Karpas-422 (cell line): ENCODE data around the gene RAB3GAP2. TPM values are rescaled to one million over a fixed set of nuclear protein-coding genes. Genes with fewer than 3 reads are reported as not detected.

Experiments
- DNase-seq: peaks from one replicate; pipeline ENCODE4 v3.0.0-alpha.2; 2015
- H2AFZ ChIP-seq: fragments of 200-600 bp; sonication (generic); 2 replicates; pipeline ENCODE4 v1.6.1; 2014; ENCODE audit warnings: antibody characterized with exemption, low read length, mixed read lengths
- H3K27ac ChIP-seq: fragments of 200-600 bp; sonication (generic); 2 replicates; pipeline ENCODE4 v1.5.1; 2014; ENCODE audit warnings: mild to moderate bottlenecking, low read length, moderate library complexity
- H3K27me3 ChIP-seq: fragments of 200-600 bp; sonication (generic); 2 replicates; pipeline ENCODE4 v1.6.1; 2014; ENCODE audit warnings: low read length, mixed read lengths
- H3K36me3 ChIP-seq: fragments of 200-600 bp; sonication (generic); 2 replicates; pipeline ENCODE4 v1.6.1; 2014; ENCODE audit warnings: low read length, mixed read lengths; ENCODE audit not compliant: insufficient read depth
- H3K4me1 ChIP-seq: fragments of 200-600 bp; sonication (generic); 2 replicates; pipeline ENCODE4 v1.6.1; 2014; ENCODE audit warnings: mild to moderate bottlenecking, low read length, mixed read lengths
- H3K4me2 ChIP-seq: fragments of 200-600 bp; sonication (generic); 2 replicates; pipeline ENCODE4 v1.6.1; 2014; ENCODE audit warnings: low read length, low read depth, mild to moderate bottlenecking; ENCODE audit not compliant: poor library complexity, severe bottlenecking
- H3K4me3 ChIP-seq: fragments of 200-600 bp; sonication (generic); 2 replicates; pipeline ENCODE4 v1.5.1; 2014; ENCODE audit warnings: mild to moderate bottlenecking, antibody characterized with exemption, low read length, mixed read lengths
- H3K79me2 ChIP-seq: fragments of 200-600 bp; sonication (generic); 2 replicates; pipeline ENCODE4 v1.6.1; 2014; ENCODE audit warnings: mild to moderate bottlenecking, low read length, mixed read lengths
- H3K9ac ChIP-seq: fragments of 200-600 bp; sonication (generic); 2 replicates; pipeline ENCODE4 v1.6.0; 2014; ENCODE audit warnings: low read length
- H3K9me2 ChIP-seq: fragments of 200-600 bp; sonication (generic), shearing (Covaris generic); replicated peaks from 2 replicates; pipeline ENCODE4 v1.6.0; 2014; ENCODE audit warnings: mild to moderate bottlenecking, low read length, moderate library complexity; ENCODE audit not compliant: insufficient read depth
- H3K9me3 ChIP-seq: fragments of 300-700, 200-600 bp; sonication (generic); 2 replicates; pipeline ENCODE4 v1.6.1; 2014; ENCODE audit warnings: low read length, mixed read lengths
- H4K20me1 ChIP-seq: fragments of 200-600 bp; sonication (generic); 2 replicates; pipeline ENCODE4 v1.6.1; 2014; ENCODE audit warnings: mild to moderate bottlenecking, antibody characterized with exemption, low read length, low read depth; ENCODE audit not compliant: insufficient read depth
- total RNA-seq: library from RNA; depleted of rRNA; stranded (reverse); fragments of >200 nt; shearing (Covaris generic); gene quantifications from 2 replicates; pipeline ENCODE4 v1.2.3, GENCODE V29; 2014; ENCODE audit warnings: low replicate concordance

Gene RAB3GAP2
- total RNA-seq, 1 experiment from 2014 or later, result 64.6 TPM

- Histone ChIP-seq H2AFZ (no peak overlapping the region), H3K36me3 (no peaks in the 10 kb centered on the region), H3K27ac (no peak overlapping the region), H3K9me2 (no peaks in the 10 kb centered on the region), H3K4me2 (no peak overlapping the region), H3K27me3 (no peaks in the 10 kb centered on the region), H3K4me3 (no peak overlapping the region), H4K20me1 (no peaks in the 10 kb centered on the region), H3K79me2 (no peaks in the 10 kb centered on the region), H3K9ac (no peak overlapping the region), H3K9me3 (no peaks in the 10 kb centered on the region), H3K4me1 (no peaks in the 10 kb centered on the region; the same call in 1 of the 2 replicates)
- DNase-seq, result no peak
Measured at GRCh38 chr1:220280249-220280648, 8.0 kb upstream of the RAB3GAP2 start.

DNA sequence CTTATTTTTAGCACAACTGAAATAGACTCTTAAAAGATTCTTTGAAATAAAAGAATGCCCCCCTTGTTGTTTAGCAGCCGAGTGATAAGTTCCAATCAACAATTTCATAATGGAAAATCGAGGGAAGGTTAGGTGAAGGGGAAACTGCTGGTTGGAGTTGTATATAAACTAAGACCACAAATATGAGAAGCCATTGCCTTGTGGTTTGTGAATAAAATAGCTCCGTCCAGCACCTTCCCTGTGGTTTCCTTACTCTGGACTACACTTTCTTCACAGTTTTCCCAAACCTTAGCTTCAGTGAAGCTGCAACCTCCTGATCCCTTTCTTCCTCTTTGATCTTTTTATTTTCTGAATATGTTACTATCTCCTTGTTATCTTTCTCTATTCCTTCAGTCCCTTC lies 6.7 kb upstream of the RAB3GAP2 start:
- H3K9me2 ChIP-seq, result no peaks in the 10 kb centered on the region
- no peak overlapping the region for H2AFZ ChIP-seq
- H3K4me3 ChIP-seq, result no peak overlapping the region
- no peak overlapping the region for H3K9ac ChIP-seq
- DNase-seq, result no peak
- no peaks in the 10 kb centered on the region; the same call in 1 of the 2 replicates for H3K4me1 ChIP-seq
- no peaks in the 10 kb centered on the region for H3K27me3 ChIP-seq
- H4K20me1 ChIP-seq, result no peaks in the 10 kb centered on the region
- no peak overlapping the region for H3K27ac ChIP-seq
- H3K9me3 ChIP-seq, result no peaks in the 10 kb centered on the region
- H3K36me3 ChIP-seq, result no peaks in the 10 kb centered on the region
- no peak overlapping the region for H3K4me2 ChIP-seq
- H3K79me2 ChIP-seq, result no peaks in the 10 kb centered on the region

- Histone ChIP-seq H4K20me1 (no peaks in the 10 kb centered on the region), H3K4me3 (no peak overlapping the region)
- no peak for DNase-seq
Measured at GRCh38 chr1:220275430-220275829, 3.2 kb upstream of the RAB3GAP2 start.

GRCh38 chr1:220274251-220274855 lies 2.1 kb upstream of the RAB3GAP2 start:
- Histone ChIP-seq H3K4me2 (no peak overlapping the region), H3K9ac (no peak overlapping the region), H2AFZ (0 out of 2 replicates have a peak overlapping the region, but pooled peaks have one; percentile 18), H3K9me2 (no peaks in the 10 kb centered on the region), H3K4me1 (peaks cover 28% of the 10 kb centered on the region), H3K27ac (no peak overlapping the region), H3K9me3 (no peaks in the 10 kb centered on the region), H3K79me2 (peaks cover 28% of the 10 kb centered on the region), H3K27me3 (no peaks in the 10 kb centered on the region), H3K36me3 (peaks cover 17% of the 10 kb centered on the region), H3K4me3 (no peak overlapping the region), H4K20me1 (no peaks in the 10 kb centered on the region)
- DNase-seq, result no peak

More at GRCh38 chr1:220275430-220275829, 3.2 kb upstream of the RAB3GAP2 start:
- Histone ChIP-seq H3K27me3 (no peaks in the 10 kb centered on the region), H3K27ac (no peak overlapping the region), H3K4me2 (no peak overlapping the region), H3K36me3 (peaks cover 6% of the 10 kb centered on the region), H3K9me2 (no peaks in the 10 kb centered on the region), H2AFZ (no peak overlapping the region), H3K9me3 (no peaks in the 10 kb centered on the region), H3K79me2 (peaks cover 18% of the 10 kb centered on the region), H3K4me1 (peaks cover 20% of the 10 kb centered on the region), H3K9ac (no peak overlapping the region)

GRCh38 chr1:220272841-220273090 lies 513 bp upstream of the RAB3GAP2 start:
- H3K9me2 ChIP-seq, result no peaks in the 10 kb centered on the region
- peaks cover 44% of the 10 kb centered on the region for H3K79me2 ChIP-seq
- no peak for DNase-seq
- peak overlapping the region; percentile 86 for H2AFZ ChIP-seq
- H3K4me2 ChIP-seq, result peak overlapping the region; percentile 72
- H3K4me3 ChIP-seq, result peak overlapping the region; percentile 94
- peak overlapping the region; percentile 70 for H3K27ac ChIP-seq
- H3K36me3 ChIP-seq, result peaks cover 32% of the 10 kb centered on the region
- H3K9ac ChIP-seq, result peak overlapping the region; percentile 97
- peaks cover 28% of the 10 kb centered on the region for H3K4me1 ChIP-seq
- H3K27me3 ChIP-seq, result no peaks in the 10 kb centered on the region
- no peaks in the 10 kb centered on the region; the same call in 1 of the 2 replicates for H3K9me3 ChIP-seq
- H4K20me1 ChIP-seq, result no peaks in the 10 kb centered on the region

GRCh38 chr1:220271706-220272046 lies 577 bp downstream of the RAB3GAP2 start:
- peak overlapping the region; percentile 97 for H3K9ac ChIP-seq
- no peaks in the 10 kb centered on the region; the same call in 1 of the 2 replicates for H3K9me3 ChIP-seq
- H3K4me3 ChIP-seq, result peak overlapping the region; percentile 94
- peak overlapping the region; percentile 94 for H3K4me2 ChIP-seq
- no peak overlapping the region for H2AFZ ChIP-seq
- peak overlapping the region; percentile 51 for H3K27ac ChIP-seq
- H3K27me3 ChIP-seq, result no peaks in the 10 kb centered on the region
- no peaks in the 10 kb centered on the region for H3K9me2 ChIP-seq
- H3K79me2 ChIP-seq, result peaks cover 55% of the 10 kb centered on the region
- H4K20me1 ChIP-seq, result no peaks in the 10 kb centered on the region
- H3K36me3 ChIP-seq, result peaks cover 43% of the 10 kb centered on the region
- H3K4me1 ChIP-seq, result peaks cover 28% of the 10 kb centered on the region
- DNase-seq, result no peak

DNA sequence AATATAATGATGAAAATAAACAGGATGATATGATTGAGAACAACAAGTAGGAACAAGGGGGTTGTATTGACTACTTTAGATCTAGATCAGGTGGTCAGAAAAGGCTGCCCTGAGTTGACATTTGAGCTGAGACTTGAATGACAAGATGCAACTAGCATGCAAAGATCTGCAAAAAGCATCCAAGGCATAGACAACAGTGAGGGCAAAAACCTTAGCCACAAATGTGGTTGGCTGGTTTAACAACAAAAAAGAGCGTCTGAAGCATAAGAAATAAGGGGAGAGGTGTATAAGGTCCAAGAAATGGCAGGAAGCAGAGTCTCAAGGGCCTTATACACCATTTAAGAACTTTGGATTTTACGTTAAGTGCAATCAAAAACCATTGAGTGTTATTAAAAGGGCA lies 3.2 kb downstream of the RAB3GAP2 start:
- Histone ChIP-seq H2AFZ (no peak overlapping the region), H3K27ac (no peak overlapping the region), H3K9me2 (no peaks in the 10 kb centered on the region), H4K20me1 (no peaks in the 10 kb centered on the region), H3K9ac (no peak overlapping the region), H3K9me3 (no peaks in the 10 kb centered on the region; the same call in 1 of the 2 replicates), H3K4me2 (no peak overlapping the region), H3K27me3 (no peaks in the 10 kb centered on the region), H3K79me2 (peaks cover 82% of the 10 kb centered on the region), H3K4me1 (peaks cover 28% of the 10 kb centered on the region), H3K4me3 (no peak overlapping the region), H3K36me3 (peaks cover 64% of the 10 kb centered on the region)
- no peak for DNase-seq

GRCh38 chr1:220267630-220268029 lies 4.6 kb downstream of the RAB3GAP2 start:
- Histone ChIP-seq H3K4me1 (peaks cover 17% of the 10 kb centered on the region), H3K4me2 (no peak overlapping the region), H3K36me3 (peaks cover 78% of the 10 kb centered on the region), H3K27me3 (no peaks in the 10 kb centered on the region), H2AFZ (no peak overlapping the region), H3K4me3 (no peak overlapping the region), H3K9me3 (no peaks in the 10 kb centered on the region; the same call in 1 of the 2 replicates), H3K9me2 (no peaks in the 10 kb centered on the region), H4K20me1 (no peaks in the 10 kb centered on the region), H3K9ac (no peak overlapping the region), H3K27ac (no peak overlapping the region), H3K79me2 (peaks cover 96% of the 10 kb centered on the region)
- DNase-seq, result no peak
